ENCODE measurements around the gene HMGN4.

GRCh38 chr6:26534681-26535465, 3.3 kb upstream of the HMGN4 start:
- TF ChIP-seq NCOR1 (IDR thresholded peaks at IDR 0.05): no peak
- TF ChIP-seq, protein P1, sequence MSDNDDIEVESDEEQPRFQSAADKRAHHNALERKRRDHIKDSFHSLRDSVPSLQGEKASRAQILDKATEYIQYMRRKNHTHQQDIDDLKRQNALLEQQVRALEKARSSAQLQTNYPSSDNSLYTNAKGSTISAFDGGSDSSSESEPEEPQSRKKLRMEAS (CRISPR knock-in tag; IDR thresholded peaks at IDR 0.05): no peak
- TF ChIP-seq GTF2F1 (IDR thresholded peaks at IDR 0.05; ENCODE audit: low read depth, low read length): no peak
- no peak for TF ChIP-seq KLF10 (CRISPR knock-in tag; IDR thresholded peaks at IDR 0.05)
- no peak for TF ChIP-seq TAF1 (IDR thresholded peaks at IDR 0.05; ENCODE audit: control insufficient read depth, extremely low read depth, insufficient read depth, low read length, severe bottlenecking)

All from K562 (cell line).